HepG2 (cell line): ENCODE measurements around the gene ZFP1. TPM values are rescaled to one million over a fixed set of nuclear protein-coding genes. Genes with fewer than 3 reads are reported as not detected.
A peak's percentile ranks its signal among the peaks of the same experiment; 100 is the strongest.

ENCODE experiments used
- CBX1 ChIP-seq: IDR thresholded peaks from one replicate; pipeline ENCODE4 v1.6.1; 2016; ENCODE audit warnings: antibody characterized with exemption, low read depth
- CREB3 ChIP-seq: sonication (generic); formaldehyde crosslinking; IDR thresholded peaks from 2 replicates; pipeline ENCODE4 v1.5.0; 2020; ENCODE audit warnings: missing genetic modification reagents
- ELF3 ChIP-seq: IDR thresholded peaks from 2 replicates; pipeline ENCODE4 v1.6.1; 2016; ENCODE audit warnings: missing genetic modification reagents, missing compliant biosample characterization
- FOXO1 ChIP-seq: sonication (generic); formaldehyde crosslinking; IDR thresholded peaks from 2 replicates; pipeline ENCODE4 v1.4.0; 2020; ENCODE audit warnings: missing genetic modification reagents
- GATAD1 ChIP-seq: IDR thresholded peaks from 2 replicates; pipeline ENCODE4 v1.6.1; 2016; ENCODE audit warnings: missing genetic modification reagents, missing compliant biosample characterization
- HNRNPK ChIP-seq: fragments of 200-400 bp; formaldehyde crosslinking; IDR thresholded peaks from 2 replicates; pipeline ENCODE4 v1.6.1; 2018; ENCODE audit warnings: low read length, low read depth, moderate library complexity, mild to moderate bottlenecking; ENCODE audit not compliant: poor library complexity, severe bottlenecking
- KLF15 ChIP-seq: sonication (generic); formaldehyde crosslinking; IDR thresholded peaks from 2 replicates; pipeline ENCODE4 v1.8.1; 2023; ENCODE audit warnings: borderline replicate concordance, mild to moderate bottlenecking, inconsistent platforms, missing genetic modification reagents, mixed read lengths
- LCORL ChIP-seq, 2 experiments: fragments of 450-650 bp in 1 of 2; sonication (generic) in 1 of 2; formaldehyde crosslinking in 1 of 2; IDR thresholded peaks; 2 replicates each; pipeline versions ENCODE4 v1.5.0 to v1.6.1; 2017 to 2020; ENCODE audit warnings: antibody characterized with exemption in 1 of 2, missing genetic modification reagents in 1 of 2
- MBNL3 ChIP-seq: fragments of 250-450 bp; sonication (Bioruptor Pico); conservative IDR thresholded peaks from 2 replicates; pipeline ENCODE4 v1.8.0; 2022; ENCODE audit warnings: mild to moderate bottlenecking, inconsistent platforms
- NFKBIZ ChIP-seq: IDR thresholded peaks from 2 replicates; pipeline ENCODE4 v1.6.1; 2018; ENCODE audit warnings: missing genetic modification reagents, missing compliant biosample characterization
- NRL ChIP-seq: sonication (generic); formaldehyde crosslinking; IDR thresholded peaks from 2 replicates; pipeline ENCODE4 v1.5.0; 2020; ENCODE audit warnings: missing genetic modification reagents, mild to moderate bottlenecking, moderate library complexity, borderline replicate concordance
- RAD21 ChIP-seq: fragments of 450-650 bp; formaldehyde crosslinking; IDR thresholded peaks from 2 replicates; pipeline ENCODE4 v1.5.0; 2020; ENCODE audit warnings: mild to moderate bottlenecking
- RXRB ChIP-seq: IDR thresholded peaks from 2 replicates; pipeline ENCODE4 v1.6.1; 2016; ENCODE audit warnings: borderline replicate concordance, missing genetic modification reagents, missing compliant biosample characterization
- SNRNP70 ChIP-seq: fragments of 200-400 bp; formaldehyde crosslinking; IDR thresholded peaks from 2 replicates; pipeline ENCODE4 v1.6.1; 2017; ENCODE audit warnings: mild to moderate bottlenecking, low read depth, low read length, moderate library complexity
- SUZ12 ChIP-seq: fragments of 150-350 bp; IDR thresholded peaks from 2 replicates; pipeline ENCODE4 v1.6.1; 2014; ENCODE audit warnings: low read depth, low read length
- ZFP36L1 ChIP-seq: sonication (generic); formaldehyde crosslinking; IDR thresholded peaks from 2 replicates; pipeline ENCODE4 v1.8.0; 2022; ENCODE audit warnings: mild to moderate bottlenecking, missing genetic modification reagents, moderate library complexity
- ZFYVE20 ChIP-seq: sonication (generic); formaldehyde crosslinking; IDR thresholded peaks from 2 replicates; pipeline ENCODE4 v1.8.0; 2023; ENCODE audit warnings: low read depth, mild to moderate bottlenecking, moderate library complexity, missing genetic modification reagents, borderline replicate concordance
- ZNF253 ChIP-seq: sonication (generic); formaldehyde crosslinking; IDR thresholded peaks from 2 replicates; pipeline ENCODE4 v1.8.0; 2022; ENCODE audit warnings: mild to moderate bottlenecking, missing genetic modification reagents, borderline replicate concordance
- ZNF274 ChIP-seq: sonication (generic); formaldehyde crosslinking; IDR thresholded peaks from 2 replicates; pipeline ENCODE4 v1.5.1; 2020; ENCODE audit warnings: mild to moderate bottlenecking, missing genetic modification reagents
- ZNF292 ChIP-seq: sonication (generic); formaldehyde crosslinking; IDR thresholded peaks from 2 replicates; pipeline ENCODE4 v1.8.1; 2022; ENCODE audit warnings: mild to moderate bottlenecking, low read depth, missing genetic modification reagents, borderline replicate concordance
- ZNF3 ChIP-seq: IDR thresholded peaks from 2 replicates; pipeline ENCODE4 v1.7.0; 2017; ENCODE audit warnings: inconsistent platforms
- ZNF432 ChIP-seq: sonication (generic); formaldehyde crosslinking; IDR thresholded peaks from 2 replicates; pipeline ENCODE4 v1.5.0; 2020; ENCODE audit warnings: missing genetic modification reagents, mild to moderate bottlenecking, borderline replicate concordance
- ZNF546 ChIP-seq: sonication (generic); formaldehyde crosslinking; conservative IDR thresholded peaks from 2 replicates; pipeline ENCODE4 v1.8.1; 2023; ENCODE audit warnings: mild to moderate bottlenecking, missing genetic modification reagents
- ZNF720 ChIP-seq: sonication (generic); formaldehyde crosslinking; IDR thresholded peaks from 2 replicates; pipeline ENCODE4 v1.4.0; 2020; ENCODE audit warnings: missing genetic modification reagents
- ZNF772 ChIP-seq: sonication (generic); formaldehyde crosslinking; IDR thresholded peaks from 2 replicates; pipeline ENCODE4 v1.5.0; 2020; ENCODE audit warnings: mild to moderate bottlenecking, missing genetic modification reagents
- ZNF781 ChIP-seq: sonication (generic); formaldehyde crosslinking; IDR thresholded peaks from 2 replicates; pipeline ENCODE4 v1.5.1; 2020; ENCODE audit warnings: borderline replicate concordance, mild to moderate bottlenecking, missing genetic modification reagents; ENCODE audit errors: not compliant biosample characterization
- polyA plus RNA-seq, 8 experiments: library from polyadenylated mRNA; depleted of rRNA in 3 of 8; stranded (reverse) in 7 of 8; unstranded in 1 of 8; fragments of >200 nt; fragmentation: Illumina TruSeq in 4 of 8; extraction: Trizol in 4 of 8; gene quantifications; 2 replicates each; pipeline versions ENCODE4 v1.2.1 to v1.2.3, GENCODE V29; 2011 to 2016; ENCODE audit warnings: low read depth in 4 of 8, missing spikeins in 1 of 8, mixed read lengths in 1 of 8; ENCODE audit not compliant: insufficient read depth in 1 of 8
- total RNA-seq, 5 experiments: library from RNA; depleted of rRNA; stranded (reverse); fragments of >200 nt; fragmentation: Illumina TruSeq; extraction: Trizol; gene quantifications; 2 replicates each; pipeline ENCODE4 v1.2.3, GENCODE V29; 2016; ENCODE audit warnings: low read depth in 1 of 5
- TF ChIP-seq, protein P1 (sequence below): sonication (generic); formaldehyde crosslinking; IDR thresholded peaks from 2 replicates; pipeline ENCODE4 v1.4.0; 2020; ENCODE audit warnings: low read depth, mild to moderate bottlenecking, missing genetic modification reagents
- TF ChIP-seq, protein P2 (sequence below): sonication (generic); formaldehyde crosslinking; IDR thresholded peaks from 2 replicates; pipeline ENCODE4 v1.4.0; 2020; ENCODE audit warnings: mild to moderate bottlenecking, low read depth, missing genetic modification reagents

Gene ZFP1
- total and polyA plus RNA-seq, 2 of the 13 experiments (the other 11 are each of a cell fraction or from before 2014, with no cell fraction given) = 8.3 to 14.0 TPM

DNA sequence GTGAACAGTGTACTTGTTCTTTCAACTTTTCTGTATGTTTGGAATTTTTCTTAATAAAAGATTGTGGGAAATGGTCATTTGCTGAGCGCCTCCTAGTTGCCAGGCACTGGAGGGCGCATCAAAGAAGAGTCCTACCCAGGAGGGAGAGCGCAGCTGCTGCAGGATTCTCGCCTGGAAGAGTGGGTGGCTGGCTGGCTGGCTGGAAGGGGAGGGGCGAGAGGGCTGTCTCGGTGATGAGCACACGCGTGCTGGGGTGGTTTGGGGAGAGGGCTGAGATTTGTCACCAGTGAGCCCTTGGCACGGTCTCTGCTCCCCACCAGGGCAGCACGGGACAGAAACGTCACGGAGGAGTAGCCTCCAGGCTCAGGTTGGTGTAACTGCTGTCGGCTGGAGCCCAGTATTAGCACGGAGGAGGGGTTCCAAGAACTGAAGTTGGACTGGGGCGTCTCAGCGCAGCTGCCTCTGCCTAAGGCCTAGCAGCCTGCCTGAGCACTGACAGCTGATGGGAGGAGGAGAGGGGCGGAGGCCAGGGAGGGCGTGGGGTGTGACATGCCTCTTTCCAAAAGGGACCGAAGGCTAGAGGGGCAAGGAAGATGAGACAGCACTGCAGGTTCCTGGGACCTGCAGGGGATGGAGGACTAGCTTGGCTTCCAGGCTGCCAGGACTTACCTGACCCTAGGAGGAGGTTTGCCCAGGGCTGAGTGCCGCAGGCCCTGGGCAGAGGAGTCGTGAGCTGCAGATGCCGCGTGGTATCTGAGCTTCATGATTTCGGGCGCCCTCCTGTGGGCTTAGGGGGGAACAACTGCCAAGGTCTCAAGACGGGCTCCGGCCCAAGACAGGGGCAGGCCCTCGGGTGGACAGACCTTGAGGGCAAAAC is 37.4 kb upstream of the ZFP1 start (continued):
- no peak; the same call in 1 of the 2 replicates for TF ChIP-seq KLF15 (CRISPR knock-in tag)
- peak; percentile 56; the same call in 1 of the 2 replicates for TF ChIP-seq ELF3 (CRISPR knock-in tag)
- peak; percentile 95 for TF ChIP-seq RAD21
- no peak for TF ChIP-seq ZNF253 (CRISPR knock-in tag)
- TF ChIP-seq ZNF3 (CRISPR knock-in tag) = no peak
- no peak for TF ChIP-seq ZNF720 (CRISPR knock-in tag)
- TF ChIP-seq ZNF546 (CRISPR knock-in tag) = peak; percentile 43; the same call in 1 of the 2 replicates
- TF ChIP-seq CREB3 (CRISPR knock-in tag) = no peak
- TF ChIP-seq SNRNP70 = no peak
- no peak for TF ChIP-seq MBNL3
- peak; percentile 46 for TF ChIP-seq GATAD1 (CRISPR knock-in tag)
- TF ChIP-seq, protein P1, sequence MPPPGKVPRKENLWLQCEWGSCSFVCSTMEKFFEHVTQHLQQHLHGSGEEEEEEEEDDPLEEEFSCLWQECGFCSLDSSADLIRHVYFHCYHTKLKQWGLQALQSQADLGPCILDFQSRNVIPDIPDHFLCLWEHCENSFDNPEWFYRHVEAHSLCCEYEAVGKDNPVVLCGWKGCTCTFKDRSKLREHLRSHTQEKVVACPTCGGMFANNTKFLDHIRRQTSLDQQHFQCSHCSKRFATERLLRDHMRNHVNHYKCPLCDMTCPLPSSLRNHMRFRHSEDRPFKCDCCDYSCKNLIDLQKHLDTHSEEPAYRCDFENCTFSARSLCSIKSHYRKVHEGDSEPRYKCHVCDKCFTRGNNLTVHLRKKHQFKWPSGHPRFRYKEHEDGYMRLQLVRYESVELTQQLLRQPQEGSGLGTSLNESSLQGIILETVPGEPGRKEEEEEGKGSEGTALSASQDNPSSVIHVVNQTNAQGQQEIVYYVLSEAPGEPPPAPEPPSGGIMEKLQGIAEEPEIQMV = no peak; the same call in 1 of the 2 replicates
- no peak; the same call in 1 of the 2 replicates for TF ChIP-seq ZNF274 (CRISPR knock-in tag)
- peak; percentile 87 for TF ChIP-seq NRL (CRISPR knock-in tag)
- TF ChIP-seq HNRNPK = no peak
- TF ChIP-seq ZNF781 (CRISPR knock-in tag) = peak; percentile 60
- TF ChIP-seq SUZ12 = no peak
- no peak for TF ChIP-seq ZFP36L1 (CRISPR knock-in tag)
- TF ChIP-seq, protein P2, sequence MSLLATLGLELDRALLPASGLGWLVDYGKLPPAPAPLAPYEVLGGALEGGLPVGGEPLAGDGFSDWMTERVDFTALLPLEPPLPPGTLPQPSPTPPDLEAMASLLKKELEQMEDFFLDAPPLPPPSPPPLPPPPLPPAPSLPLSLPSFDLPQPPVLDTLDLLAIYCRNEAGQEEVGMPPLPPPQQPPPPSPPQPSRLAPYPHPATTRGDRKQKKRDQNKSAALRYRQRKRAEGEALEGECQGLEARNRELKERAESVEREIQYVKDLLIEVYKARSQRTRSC (CRISPR knock-in tag) = 0 out of 2 replicates have a peak, but pooled peaks have one; percentile 13
- peak; percentile 82; the same call in 1 of the 2 replicates for TF ChIP-seq ZNF772 (CRISPR knock-in tag)
- TF ChIP-seq ZNF292 (CRISPR knock-in tag) = no peak
- no peak for TF ChIP-seq RXRB (CRISPR knock-in tag)
- peak; percentile 88 for TF ChIP-seq NFKBIZ (CRISPR knock-in tag)
- TF ChIP-seq ZNF432 = no peak
- no peak for TF ChIP-seq LCORL (IDR thresholded peaks at IDR 0.05)
- no peak; the same call in none of the 2 replicates for TF ChIP-seq LCORL (CRISPR knock-in tag; IDR thresholded peaks at IDR 0.05)
- TF ChIP-seq FOXO1 = peak; percentile 28; the same call in 1 of the 2 replicates
- no peak for TF ChIP-seq CBX1
- 0 out of 2 replicates have a peak, but pooled peaks have one; percentile 59 for TF ChIP-seq ZFYVE20 (CRISPR knock-in tag)
